ENCODE measurements around the gene PLCG1. TPM values are rescaled to one million over a fixed set of nuclear protein-coding genes. Genes with fewer than 3 reads are reported as not detected.

The PLCG1 gene
- total and polyA plus RNA-seq, 7 donors = 16.0 to 43.1 (median 22.9) TPM

GRCh38 chr20:41225091-41225490 is 87.7 kb downstream of the PLCG1 start:
- Histone ChIP-seq H3K36me3 (ENCODE audit: insufficient read depth in 1 of 2, low read depth in 1 of 2) (peaks cover 0 to 2% of the 10 kb centered on the region in 2 donors), H3K27ac (no peak overlapping the region), H3K27me3 (ENCODE audit: insufficient read depth in 3 of 3, low read length in 2 of 3) (no peaks in the 10 kb centered on the region), H3K4me3 (no peak overlapping the region), H3K4me1 (peaks cover 47% of the 10 kb centered on the region), H3K9me3 (no peaks in the 10 kb centered on the region)
- intact Hi-C loops (cut with DNase I) = loop anchor here in 1 of 2 donors (5.0 kb wide), 1 partner anchor 43 kb away; no protein-coding TSS in a partner anchor
- no peak for ATAC-seq
- TF ChIP-seq, protein P1, sequence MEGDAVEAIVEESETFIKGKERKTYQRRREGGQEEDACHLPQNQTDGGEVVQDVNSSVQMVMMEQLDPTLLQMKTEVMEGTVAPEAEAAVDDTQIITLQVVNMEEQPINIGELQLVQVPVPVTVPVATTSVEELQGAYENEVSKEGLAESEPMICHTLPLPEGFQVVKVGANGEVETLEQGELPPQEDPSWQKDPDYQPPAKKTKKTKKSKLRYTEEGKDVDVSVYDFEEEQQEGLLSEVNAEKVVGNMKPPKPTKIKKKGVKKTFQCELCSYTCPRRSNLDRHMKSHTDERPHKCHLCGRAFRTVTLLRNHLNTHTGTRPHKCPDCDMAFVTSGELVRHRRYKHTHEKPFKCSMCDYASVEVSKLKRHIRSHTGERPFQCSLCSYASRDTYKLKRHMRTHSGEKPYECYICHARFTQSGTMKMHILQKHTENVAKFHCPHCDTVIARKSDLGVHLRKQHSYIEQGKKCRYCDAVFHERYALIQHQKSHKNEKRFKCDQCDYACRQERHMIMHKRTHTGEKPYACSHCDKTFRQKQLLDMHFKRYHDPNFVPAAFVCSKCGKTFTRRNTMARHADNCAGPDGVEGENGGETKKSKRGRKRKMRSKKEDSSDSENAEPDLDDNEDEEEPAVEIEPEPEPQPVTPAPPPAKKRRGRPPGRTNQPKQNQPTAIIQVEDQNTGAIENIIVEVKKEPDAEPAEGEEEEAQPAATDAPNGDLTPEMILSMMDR (IDR thresholded peaks at IDR 0.05) = no peak
- WGBS, 3 donors = 44 to 75% (median 68%) methylated on average over 1 of the region's 1 CpG
- DNase-seq = no peak

GRCh38 chr20:41226426-41226825 is 89.1 kb downstream of the PLCG1 start:
- Histone ChIP-seq H3K27ac (no peak overlapping the region), H3K9me3 (no peaks in the 10 kb centered on the region), H3K4me1 (peaks cover 46% of the 10 kb centered on the region), H3K27me3 (ENCODE audit: insufficient read depth in 3 of 3, low read length in 2 of 3) (no peaks in the 10 kb centered on the region), H3K36me3 (ENCODE audit: insufficient read depth in 1 of 2, low read depth in 1 of 2) (peaks cover 0 to 2% of the 10 kb centered on the region in 2 donors), H3K4me3 (no peak overlapping the region)
- ATAC-seq (no peak), DNase-seq (no peak)
- 93 to 100% (median 96%) methylated on average over 1 of the region's 1 CpG for WGBS, 3 donors
- intact Hi-C loops (cut with DNase I) = loop anchor here in 1 of 2 donors (5.0 kb wide), 1 partner anchor 44 kb away; no protein-coding TSS in a partner anchor
- TF ChIP-seq, protein P1 (IDR thresholded peaks at IDR 0.05) = no peak

Other genes starting within 250 kb of the PLCG1 start
- gene TOP1, start 108.7 kb upstream of the PLCG1 start, total RNA-seq = 10 to 100 TPM; 19.9 to 30.7 (median 22.9) TPM
- 10 to 100 TPM; 10.6 to 24.6 (median 19.9) TPM for gene TOP1, start 108.7 kb upstream of the PLCG1 start, polyA plus RNA-seq
- gene ZHX3, start 180.2 kb downstream of the PLCG1 start, total RNA-seq = 10 to 100 TPM; 39.6 to 47.7 (median 45.2) TPM
- 10 to 100 TPM in 2 of 3 donors, 1 to 10 TPM in 1; 7.0 to 30.2 (median 10.5) TPM for gene ZHX3, start 180.2 kb downstream of the PLCG1 start, polyA plus RNA-seq
- gene LPIN3, start 203.3 kb downstream of the PLCG1 start, total RNA-seq = 1 to 10 TPM in 3 of 4 donors, under 1 TPM in 1; 0.57 to 2.4 (median 1.3) TPM
- 1 to 10 TPM; 1.1 to 3.0 (median 2.0) TPM for gene LPIN3, start 203.3 kb downstream of the PLCG1 start, polyA plus RNA-seq
- 1 to 10 TPM in 1 of 4 donors, under 1 TPM in 2, not detected in 1; 0.12 to 1.1 (median 0.23) TPM for gene EMILIN3, start 229.3 kb downstream of the PLCG1 start, total RNA-seq
- 1 to 10 TPM in 1 of 3 donors, under 1 TPM in 2; 0.15 to 1.5 (median 0.70) TPM for gene EMILIN3, start 229.3 kb downstream of the PLCG1 start, polyA plus RNA-seq